ENCODE data around the gene CCDC194.
A peak's percentile ranks its signal among the peaks of the same experiment; 100 is the strongest.
"Not testable (repeated sequence)": the region's sequence is repeated elsewhere in the genome, so short reads cannot be mapped to it uniquely, and the experiment has no call there.

Gene CCDC194

GRCh38 chr19:17380426-17381138 lies 13.4 kb downstream of the CCDC194 start:
- ChIA-PET POLR2A (interaction anchor here (0.6 kb wide), 1 partner anchor 78 kb away, joined by 8 read pairs; no protein-coding TSS in a partner anchor), CTCF (interaction anchor here (0.8 to 1.6 kb wide), 2 partner anchors 9 to 33 kb away, joined by 3 to 6 read pairs; no protein-coding TSS in a partner anchor)
- DNase-seq (ENCODE audit: extremely low spot score): no peak
- no peak for TF ChIP-seq CTCF (IDR thresholded peaks at IDR 0.05; ENCODE audit: control extremely low read depth, extremely low read depth, low read depth, missing control alignments)

- peak; percentile 15 for DNase-seq (ENCODE audit: extremely low spot score)
- TF ChIP-seq CTCF (IDR thresholded peaks at IDR 0.05; ENCODE audit: control extremely low read depth, extremely low read depth, low read depth, missing control alignments): no peak
- CTCF ChIA-PET: interaction anchor here (0.8 kb wide), 1 partner anchor 15 kb away, joined by 3 read pairs; the partner anchor contains the start of gene CCDC194
- POLR2A ChIA-PET: no interaction called here
These were observed 14.8 kb downstream of the CCDC194 start for GRCh38 chr19:17379221-17379631.

- TF ChIP-seq CTCF (IDR thresholded peaks at IDR 0.05; ENCODE audit: control extremely low read depth, extremely low read depth, low read depth, missing control alignments): no peak
- DNase-seq (ENCODE audit: extremely low spot score): no peak
- ChIA-PET CTCF (interaction anchor here (0.9 to 3.5 kb wide), 3 partner anchors 9 to 30 kb away, joined by 3 to 11 read pairs (median 4); no protein-coding TSS in a partner anchor), POLR2A (no interaction called here)
These were observed 15.7 kb downstream of the CCDC194 start for GRCh38 chr19:17378271-17378670.

- TF ChIP-seq CTCF (IDR thresholded peaks at IDR 0.05; ENCODE audit: control extremely low read depth, extremely low read depth, low read depth, missing control alignments): no peak
- CTCF ChIA-PET: interaction anchor here (1.0 to 3.5 kb wide), 4 partner anchors 9 to 43 kb away, joined by 3 to 11 read pairs (median 9); partner anchors contain the start of gene MVB12A
- no peak for DNase-seq (ENCODE audit: extremely low spot score)
- POLR2A ChIA-PET: no interaction called here
These were observed 16.9 kb downstream of the CCDC194 start, which contains the start of gene PLVAP for GRCh38 chr19:17376935-17377600. Gene PLVAP (minus strand): TSS chr19:17377342. CDS start chr19:17377288, 54 bp downstream.

DNA sequence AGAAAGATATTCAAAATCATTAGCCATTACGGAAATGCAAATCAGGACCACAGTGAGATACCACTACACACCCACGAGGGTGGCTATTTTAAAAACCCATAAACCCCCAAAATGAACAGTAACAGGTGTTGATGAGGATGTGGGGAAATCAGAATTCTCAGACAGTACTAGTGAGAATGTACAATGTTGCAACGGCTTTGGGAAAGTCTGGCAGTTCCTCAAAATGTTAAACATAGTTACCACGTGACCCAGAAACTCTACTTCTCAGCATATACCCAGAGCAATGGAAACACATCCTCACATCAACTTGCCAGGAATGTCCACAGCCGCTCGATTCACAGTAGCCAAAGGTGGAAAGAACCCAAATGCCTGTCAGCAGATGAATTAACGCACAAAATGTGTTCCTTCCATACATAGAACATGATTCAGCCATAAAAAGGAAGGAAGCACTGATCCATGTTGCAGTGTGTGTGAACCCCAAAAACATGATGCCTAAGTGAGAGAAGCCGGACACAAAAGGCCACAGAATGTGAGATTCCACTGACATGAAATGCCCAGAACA lies 23.9 kb downstream of the CCDC194 start:
- no peak for TF ChIP-seq CTCF (IDR thresholded peaks at IDR 0.05; ENCODE audit: control extremely low read depth, extremely low read depth, low read depth, missing control alignments)
- ChIA-PET CTCF (no interaction called here), POLR2A (interaction anchor here (0.7 kb wide), 1 partner anchor 20 kb away, joined by 3 read pairs; no protein-coding TSS in a partner anchor)
- DNase-seq (ENCODE audit: extremely low spot score): peak; percentile 66

GRCh38 chr19:17365361-17365760 lies 28.6 kb downstream of the CCDC194 start:
- POLR2A ChIA-PET: no interaction called here
- no peak for DNase-seq (ENCODE audit: extremely low spot score)
- no peak for TF ChIP-seq CTCF (IDR thresholded peaks at IDR 0.05; ENCODE audit: control extremely low read depth, extremely low read depth, low read depth, missing control alignments)
- CTCF ChIA-PET: interaction anchor here (0.9 to 12.0 kb wide), 6 partner anchors 10 to 26 kb away, joined by 3 to 90 read pairs (median 7); no protein-coding TSS in a partner anchor

GRCh38 chr19:17363852-17364605 lies 30.0 kb downstream of the CCDC194 start:
- DNase-seq (ENCODE audit: extremely low spot score): not testable (repeated sequence)
- ChIA-PET CTCF (interaction anchor here (2.1 to 12.0 kb wide), 2 partner anchors 16 to 23 kb away, joined by 11 to 90 read pairs; no protein-coding TSS in a partner anchor), POLR2A (interaction anchor here (0.6 kb wide), 1 partner anchor 40 kb away, joined by 3 read pairs; no protein-coding TSS in a partner anchor)

Measured in GM10248 (cell line).